Jurkat, Clone E6-1 (cell line): ENCODE measurements around the gene WDR64. TPM values are rescaled to one million over a fixed set of nuclear protein-coding genes. Genes with fewer than 3 reads are reported as not detected.
A peak's percentile ranks its signal among the peaks of the same experiment; 100 is the strongest.

Source experiments
- DNase-seq: peaks from one replicate; pipeline ENCODE4 v3.0.0-alpha.2; 2011; ENCODE audit warnings: low read depth, low spot score
- H3K4me3 ChIP-seq: 2 replicates; pipeline ENCODE4 v1.5.1; 2011; ENCODE audit warnings: mild to moderate bottlenecking, low read length, control low read depth, moderate library complexity
- polyA plus RNA-seq: library from polyadenylated mRNA; unstranded; fragments of >200 nt; gene quantifications from one replicate; pipeline ENCODE4 v1.2.1, GENCODE V29; 2012; ENCODE audit warnings: missing spikeins; ENCODE audit not compliant: insufficient read length, insufficient read depth

WDR64 gene
- not detected for polyA plus RNA-seq

GRCh38 chr1:241652012-241652411 is at the start of gene WDR64:
Gene WDR64 (plus strand): TSS chr1:241652281. CDS start chr1:241652485, 204 bp downstream.
- no peak within 1 kb of the TSS for H3K4me3 ChIP-seq
- DNase-seq = no peak

DNA sequence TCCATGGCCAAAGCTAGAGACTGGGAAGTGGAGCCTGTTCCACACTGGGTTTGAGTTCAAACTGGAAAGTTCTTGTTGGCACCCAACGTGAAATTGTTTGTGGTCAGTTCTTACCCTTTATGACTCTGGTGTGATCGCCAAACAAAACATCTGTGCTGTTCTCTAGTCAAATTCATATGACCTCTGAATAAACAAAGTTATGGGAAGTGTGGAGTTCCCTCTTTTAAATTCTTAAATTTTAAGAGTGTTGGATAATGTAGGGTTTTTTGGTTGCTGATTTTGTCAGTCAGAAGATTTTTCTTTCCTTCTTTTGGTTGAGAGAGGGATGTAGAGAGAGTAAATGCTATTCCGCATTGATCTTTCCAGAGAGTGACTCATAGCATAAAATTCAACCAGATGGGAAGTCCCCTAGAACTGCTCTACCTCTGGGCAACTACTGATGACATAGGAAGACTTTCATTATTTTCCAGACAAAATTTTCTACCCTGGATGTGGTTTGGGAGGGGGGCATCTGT is 48.3 kb upstream of the WDR64 start:
- H3K4me3 ChIP-seq = no peak overlapping the region
- no peak for DNase-seq

DNA sequence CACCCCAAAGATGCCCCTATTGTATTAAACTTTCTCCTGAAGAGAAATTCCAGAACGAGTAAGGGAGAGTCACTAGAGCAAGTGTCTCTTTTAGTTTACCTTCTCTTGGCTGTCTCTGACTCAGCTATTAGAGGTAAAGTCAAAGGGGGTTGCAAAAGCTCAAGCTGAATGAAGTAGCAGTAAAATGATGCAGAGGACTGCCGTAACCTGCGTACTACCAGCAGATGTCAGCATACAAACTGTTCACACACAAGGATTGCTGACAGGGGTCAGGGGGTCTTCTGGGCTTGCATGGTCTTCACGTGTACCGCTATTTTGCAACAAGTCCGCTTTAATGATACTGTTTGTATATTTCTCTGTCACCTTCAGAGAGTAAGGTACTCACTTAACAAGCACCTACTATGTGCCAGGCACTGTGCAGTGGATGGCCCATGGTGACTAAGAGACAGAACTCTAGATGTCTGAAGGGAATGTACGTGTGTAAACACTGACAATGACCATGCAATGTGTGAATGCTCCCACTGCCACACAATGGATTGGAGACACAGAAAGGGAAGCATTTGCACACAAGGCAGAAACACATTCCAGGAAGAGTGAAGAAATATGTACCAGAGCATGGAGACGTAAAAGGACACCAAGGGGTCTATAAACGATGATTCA is 46.8 kb upstream of the WDR64 start:
- H3K4me3 ChIP-seq = no peak overlapping the region
- DNase-seq = no peak

GRCh38 chr1:241606544-241606943 is 45.5 kb upstream of the WDR64 start:
- H3K4me3 ChIP-seq = no peak overlapping the region
- no peak for DNase-seq

- no peak overlapping the region for H3K4me3 ChIP-seq
- no peak for DNase-seq
Measured at GRCh38 chr1:241607497-241607896, 44.6 kb upstream of the WDR64 start.

DNA sequence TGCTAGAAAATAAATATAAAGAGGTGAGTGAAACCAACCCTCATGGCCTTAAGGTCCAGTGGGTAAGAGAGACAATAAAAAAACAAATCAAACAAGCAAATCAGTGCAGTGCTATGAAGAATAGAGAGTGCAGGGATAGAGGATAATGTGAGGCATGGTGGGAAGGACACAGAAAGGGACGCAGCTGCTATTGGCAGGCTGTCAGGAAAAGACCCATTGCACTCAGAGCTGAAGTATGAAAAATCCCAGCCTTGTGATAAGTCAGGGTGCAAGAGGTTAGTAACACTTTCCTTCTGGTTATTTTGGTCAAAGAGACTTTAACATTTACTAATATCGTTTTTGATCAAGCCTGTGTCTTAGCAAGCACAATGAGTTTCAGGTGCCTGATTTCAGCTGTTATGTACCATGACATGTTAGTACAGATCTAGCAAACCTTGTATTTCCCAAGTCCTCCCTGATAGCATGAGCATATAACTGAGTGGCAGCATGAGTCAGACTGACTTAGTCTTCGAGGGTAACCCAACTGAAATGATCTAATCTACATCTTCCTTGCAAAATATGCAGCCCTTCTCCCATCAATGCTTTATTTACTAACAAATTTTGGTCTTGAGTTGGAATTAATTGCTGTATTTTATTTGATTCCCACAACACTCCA is 43.6 kb upstream of the WDR64 start:
- no peak for DNase-seq
- no peak overlapping the region for H3K4me3 ChIP-seq

DNA sequence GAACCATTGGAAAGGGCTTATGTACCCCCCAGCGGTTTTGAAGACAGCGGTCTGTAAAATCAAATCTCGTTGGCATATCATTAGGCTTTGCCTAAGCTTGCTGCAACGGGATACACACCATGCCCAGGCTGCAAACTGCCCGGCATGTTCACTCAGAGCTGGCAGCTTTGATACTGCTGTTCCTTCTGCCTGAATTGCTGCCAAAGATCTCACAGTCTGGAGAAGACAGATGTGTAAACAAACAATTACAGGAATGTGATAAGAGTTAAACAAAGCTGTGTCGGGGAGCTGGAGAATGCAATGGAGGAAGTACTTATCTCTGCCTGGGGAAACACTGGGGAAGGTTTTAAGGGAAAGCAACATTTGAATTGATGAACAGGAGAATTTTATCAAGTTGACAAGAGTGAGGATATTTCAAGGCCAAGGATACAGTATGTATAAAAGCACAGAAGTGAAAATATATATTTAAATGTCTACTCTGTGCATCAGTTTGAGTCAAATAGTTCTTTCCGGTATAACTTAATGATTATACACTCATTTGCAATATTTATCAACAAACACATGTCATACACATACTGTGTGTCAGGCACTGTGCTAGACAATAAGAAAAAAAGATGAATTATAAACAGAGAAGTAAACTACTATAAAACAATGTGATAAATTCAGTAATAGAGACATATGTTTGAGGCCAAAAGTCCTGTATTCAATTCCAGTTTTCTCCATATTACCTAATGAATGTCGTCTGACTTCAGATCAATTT is 41.8 kb upstream of the WDR64 start:
- no peak for DNase-seq
- no peak overlapping the region for H3K4me3 ChIP-seq

- peak; percentile 63 for DNase-seq
Measured at GRCh38 chr1:241611063-241611462, 41.0 kb upstream of the WDR64 start.

DNA sequence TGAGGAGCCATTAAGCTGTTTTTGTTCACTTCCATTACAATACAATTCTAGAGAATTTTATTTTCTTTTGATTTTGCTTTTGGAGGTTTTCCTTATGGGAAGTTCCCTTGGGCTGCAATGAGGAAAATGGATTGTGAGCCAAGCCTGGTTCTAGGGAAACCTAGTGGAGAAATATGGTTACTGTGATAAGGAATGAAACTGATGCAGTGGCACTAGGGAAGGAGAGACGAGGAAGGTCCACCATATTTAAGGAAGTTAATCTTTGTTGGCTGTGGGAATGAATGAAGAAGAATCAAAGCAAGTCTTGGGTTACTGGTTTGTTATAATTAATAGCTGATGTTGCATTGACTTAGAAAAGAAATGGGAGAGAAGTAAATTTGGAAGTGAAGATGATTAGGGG is 40.3 kb upstream of the WDR64 start:
- no peak for DNase-seq
- no peak overlapping the region for H3K4me3 ChIP-seq

More at GRCh38 chr1:241611063-241611462, 41.0 kb upstream of the WDR64 start:
- no peak overlapping the region for H3K4me3 ChIP-seq

DNA sequence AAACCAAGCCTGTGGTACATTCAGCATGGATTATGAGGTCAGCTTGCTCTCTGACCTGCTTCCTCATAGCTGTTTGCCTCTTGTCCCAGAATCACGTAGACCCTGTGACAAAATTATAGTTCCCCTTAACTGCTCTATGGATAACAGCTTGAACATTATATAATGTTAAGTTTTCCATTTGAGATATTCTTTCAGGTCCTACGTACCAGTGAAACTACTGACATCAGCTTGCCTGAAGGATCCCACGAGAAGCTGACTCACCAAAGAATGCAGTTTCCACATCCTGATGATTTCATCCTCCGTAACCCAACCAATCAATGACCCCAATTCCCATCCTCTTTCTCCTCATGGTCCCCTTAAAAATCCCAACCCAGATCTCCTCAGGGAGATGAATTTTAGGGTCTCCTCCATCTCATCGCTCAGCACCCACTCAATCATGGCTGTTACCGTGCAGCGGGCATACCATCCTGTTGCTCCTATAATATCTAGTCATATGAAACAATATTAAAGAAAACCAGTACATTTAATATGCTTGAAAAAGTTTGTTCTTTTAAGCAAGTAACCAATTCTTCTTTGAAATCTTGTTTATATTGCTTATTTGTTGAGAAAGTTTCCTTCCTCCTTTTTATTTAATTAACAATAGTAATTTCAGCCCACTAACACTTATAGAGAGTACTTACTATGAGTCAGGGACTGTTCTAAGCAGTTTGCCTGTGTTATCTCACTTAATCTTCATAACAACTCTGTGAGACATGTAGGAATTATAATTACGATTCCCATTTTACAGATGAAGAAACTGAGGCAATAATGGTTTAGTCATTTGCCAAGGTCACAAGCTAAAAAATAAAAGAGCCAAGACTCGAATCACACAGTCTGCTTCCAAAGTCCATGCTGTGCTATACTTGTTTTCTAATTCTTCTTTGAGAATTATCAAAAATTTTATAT is 39.3 kb upstream of the WDR64 start:
- no peak for DNase-seq
- no peak overlapping the region for H3K4me3 ChIP-seq

DNA sequence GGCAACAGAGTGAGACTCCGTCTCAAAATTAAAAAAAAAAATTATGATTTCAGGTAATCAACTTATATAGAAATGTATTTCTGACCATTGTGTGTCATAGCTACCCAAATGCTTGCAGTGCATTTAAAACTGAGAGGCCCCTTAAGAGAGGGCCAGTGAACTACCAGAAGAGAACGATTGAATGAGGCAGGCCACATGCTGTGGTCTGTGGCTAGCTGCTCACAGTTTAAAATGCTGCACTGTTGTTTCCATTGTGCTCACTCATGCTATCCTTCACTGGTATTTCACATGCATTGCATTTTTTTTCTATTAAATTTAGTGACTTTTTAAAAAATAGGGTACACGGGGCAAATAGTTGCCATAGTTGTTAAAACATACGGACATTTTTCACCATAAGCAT is 37.9 kb upstream of the WDR64 start:
- no peak for DNase-seq
- no peak overlapping the region for H3K4me3 ChIP-seq

GRCh38 chr1:241614572-241614971 is 37.5 kb upstream of the WDR64 start:
- DNase-seq = no peak
- no peak overlapping the region for H3K4me3 ChIP-seq

DNA sequence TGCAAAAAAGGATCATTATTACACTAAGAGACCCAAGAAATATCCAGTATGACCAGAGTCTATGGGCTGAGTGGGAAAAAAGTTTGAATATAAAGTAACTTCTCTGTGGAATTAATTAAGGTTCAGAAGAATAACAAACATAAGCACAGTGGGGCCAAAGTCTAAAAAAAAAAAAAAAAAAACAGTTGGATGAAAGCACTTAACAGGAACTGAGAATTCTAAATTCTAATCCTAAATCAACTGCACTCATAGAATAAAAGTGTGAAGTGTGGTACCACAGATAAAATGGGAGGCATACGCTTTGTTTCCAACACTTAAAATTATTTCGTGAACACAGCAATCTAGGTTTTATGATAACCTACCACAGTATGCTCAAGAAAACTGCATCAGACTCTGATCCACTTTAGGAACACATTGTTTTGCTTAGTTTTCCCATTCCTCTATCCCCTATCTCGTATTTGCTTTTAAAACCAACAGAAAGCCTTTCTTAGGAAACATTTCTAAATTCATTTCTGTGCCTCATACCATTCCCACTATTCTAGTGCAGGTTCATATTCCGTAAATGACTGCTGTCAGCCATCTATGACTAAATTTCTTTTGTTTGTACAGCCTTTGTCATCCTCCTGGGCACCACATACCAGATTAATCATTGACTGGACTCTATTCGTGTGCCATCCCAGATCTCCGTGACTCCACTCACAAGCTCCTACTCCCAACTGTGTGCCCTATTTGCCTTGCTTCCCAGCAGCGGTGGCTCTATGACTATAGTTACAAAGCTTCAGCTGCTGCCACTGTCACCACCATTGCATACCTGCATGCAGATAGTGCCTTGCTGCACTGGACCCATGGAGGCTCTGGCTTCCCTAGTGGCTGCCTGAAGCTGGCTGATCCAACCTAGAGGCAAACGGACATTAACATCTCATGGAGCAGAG is 36.8 kb upstream of the WDR64 start:
- H3K4me3 ChIP-seq = no peak overlapping the region
- no peak for DNase-seq

DNA sequence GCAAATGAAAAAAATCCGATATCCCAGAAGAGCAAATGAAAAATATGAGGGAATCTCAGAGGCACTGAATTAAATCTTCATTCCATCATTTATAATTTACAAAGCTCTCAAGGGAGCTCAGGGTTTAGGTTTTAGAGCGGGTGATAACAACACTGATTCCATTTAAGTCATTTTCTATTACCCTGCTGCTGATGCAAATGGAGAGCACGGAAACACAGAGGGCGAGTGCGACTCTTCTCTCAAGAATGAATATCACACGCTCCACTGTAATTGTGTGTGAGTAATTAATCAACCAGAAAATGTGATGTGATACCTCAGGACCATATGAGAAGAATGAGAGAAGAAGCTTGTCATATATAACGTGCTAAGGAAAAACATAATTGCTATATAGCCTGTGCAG is 34.7 kb upstream of the WDR64 start:
- no peak overlapping the region for H3K4me3 ChIP-seq
- DNase-seq = no peak

GRCh38 chr1:241622669-241623068 is 29.4 kb upstream of the WDR64 start:
- H3K4me3 ChIP-seq = no peak overlapping the region
- no peak for DNase-seq

- no peak overlapping the region for H3K4me3 ChIP-seq
- no peak for DNase-seq
Measured at GRCh38 chr1:241624935-241625334, 27.1 kb upstream of the WDR64 start.

GRCh38 chr1:241627453-241628259 is 24.4 kb upstream of the WDR64 start:
- no peak overlapping the region for H3K4me3 ChIP-seq
- peak; percentile 58 for DNase-seq
